GM20431 (cell line): ENCODE data around the gene FBXO31.

Experiments
- in situ Hi-C: fragments of 300-500 bp; cut with MseI, MboI; formaldehyde crosslinking; loops from one replicate; pipeline ENCODE4 v1.15.0; 2020; ENCODE audit warnings: low sequenced_read_pairs; ENCODE audit not compliant: unreplicated experiment

The FBXO31 gene

GRCh38 chr16:87332150-87332549 lies 51.4 kb downstream of the FBXO31 start:
- in situ Hi-C loops, result no loop called here

GRCh38 chr16:87331241-87331801 lies 52.3 kb downstream of the FBXO31 start:
- in situ Hi-C loops, result no loop called here

DNA sequence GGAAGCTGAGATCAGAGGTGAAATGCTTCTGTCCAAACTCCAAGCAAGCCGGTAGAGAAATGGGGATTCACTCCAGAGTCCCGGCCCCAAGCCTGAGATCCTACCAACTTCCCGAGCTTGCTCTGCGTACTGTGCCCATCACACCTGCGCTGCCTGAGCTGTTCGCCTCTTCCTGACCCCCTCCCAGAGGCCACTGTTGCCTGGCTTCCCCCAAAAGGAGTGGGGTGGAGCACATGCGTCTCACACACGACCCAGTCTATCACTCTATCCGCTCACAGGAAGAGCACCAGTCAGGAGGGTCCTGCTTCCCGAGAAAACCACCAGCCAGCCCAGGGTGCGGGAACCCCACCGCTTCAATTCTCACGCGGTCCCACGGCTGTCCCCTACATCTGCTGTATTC lies 52.9 kb downstream of the FBXO31 start:
- in situ Hi-C loops, result no loop called here

DNA sequence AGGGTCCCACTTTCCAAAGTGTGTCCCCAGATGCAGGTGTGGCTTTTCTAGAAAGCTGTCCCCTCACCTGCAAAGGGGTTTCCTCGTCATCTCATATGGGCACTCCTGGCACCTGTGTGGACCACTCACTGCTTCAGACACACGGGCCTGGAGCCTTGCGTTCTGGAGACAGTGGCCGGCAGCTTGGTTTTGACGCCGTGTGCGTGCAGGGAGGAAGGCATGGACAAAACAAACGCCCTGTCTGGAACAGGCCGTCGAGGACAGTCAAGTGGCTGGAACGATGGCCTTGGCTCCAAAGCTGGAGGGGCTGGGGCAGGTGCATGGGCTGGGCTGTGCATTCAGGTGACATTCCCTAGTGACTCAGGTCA lies 53.3 kb downstream of the FBXO31 start:
- in situ Hi-C loops, result no loop called here

- in situ Hi-C loops, result no loop called here
Observed at GRCh38 chr16:87329436-87330256, 53.9 kb downstream of the FBXO31 start.

DNA sequence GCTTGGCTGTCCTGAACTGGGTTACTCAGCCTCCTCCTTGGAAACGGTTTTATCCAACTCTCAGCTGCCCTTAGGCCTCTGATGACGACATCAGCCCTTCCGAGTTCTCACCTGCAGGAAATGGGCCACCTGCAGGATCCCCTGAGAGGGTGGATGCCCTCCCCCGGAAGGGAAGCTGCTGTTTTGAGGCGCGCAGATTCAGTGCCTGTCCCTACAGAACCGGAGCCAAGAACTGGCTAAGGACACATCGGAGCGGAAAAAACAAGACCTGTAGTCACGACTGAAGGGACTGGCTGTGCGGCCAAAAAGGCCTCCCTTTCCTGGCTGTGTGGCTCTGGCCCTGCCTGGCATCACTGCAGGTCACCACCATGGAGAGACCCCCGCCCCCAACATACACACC lies 54.7 kb downstream of the FBXO31 start:
- in situ Hi-C loops, result no loop called here

- in situ Hi-C loops, result no loop called here
Observed at GRCh38 chr16:87327798-87328495, 55.6 kb downstream of the FBXO31 start.

DNA sequence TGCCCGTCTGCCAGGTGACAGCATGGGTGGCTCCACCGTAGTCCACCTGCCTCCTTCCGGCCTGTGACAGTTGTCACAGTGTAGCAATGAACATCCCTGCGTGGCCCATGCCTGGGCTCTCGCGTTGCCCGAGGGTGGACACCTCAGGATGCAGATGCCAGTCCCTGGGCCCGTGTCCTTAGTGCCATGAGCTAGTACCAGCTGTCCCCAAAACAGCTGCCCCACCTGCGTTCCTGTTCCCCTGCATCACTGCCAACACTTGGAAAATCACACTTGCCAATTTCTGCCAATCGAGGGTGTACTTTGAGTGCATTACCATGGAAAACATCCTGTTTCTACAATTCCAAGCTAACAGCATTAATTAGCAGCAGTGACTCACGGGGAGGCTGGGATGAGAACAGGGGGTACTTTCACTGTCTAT lies 57.4 kb downstream of the FBXO31 start:
- in situ Hi-C loops, result no loop called here

GRCh38 chr16:87325423-87325858 lies 58.1 kb downstream of the FBXO31 start:
- in situ Hi-C loops, result no loop called here

DNA sequence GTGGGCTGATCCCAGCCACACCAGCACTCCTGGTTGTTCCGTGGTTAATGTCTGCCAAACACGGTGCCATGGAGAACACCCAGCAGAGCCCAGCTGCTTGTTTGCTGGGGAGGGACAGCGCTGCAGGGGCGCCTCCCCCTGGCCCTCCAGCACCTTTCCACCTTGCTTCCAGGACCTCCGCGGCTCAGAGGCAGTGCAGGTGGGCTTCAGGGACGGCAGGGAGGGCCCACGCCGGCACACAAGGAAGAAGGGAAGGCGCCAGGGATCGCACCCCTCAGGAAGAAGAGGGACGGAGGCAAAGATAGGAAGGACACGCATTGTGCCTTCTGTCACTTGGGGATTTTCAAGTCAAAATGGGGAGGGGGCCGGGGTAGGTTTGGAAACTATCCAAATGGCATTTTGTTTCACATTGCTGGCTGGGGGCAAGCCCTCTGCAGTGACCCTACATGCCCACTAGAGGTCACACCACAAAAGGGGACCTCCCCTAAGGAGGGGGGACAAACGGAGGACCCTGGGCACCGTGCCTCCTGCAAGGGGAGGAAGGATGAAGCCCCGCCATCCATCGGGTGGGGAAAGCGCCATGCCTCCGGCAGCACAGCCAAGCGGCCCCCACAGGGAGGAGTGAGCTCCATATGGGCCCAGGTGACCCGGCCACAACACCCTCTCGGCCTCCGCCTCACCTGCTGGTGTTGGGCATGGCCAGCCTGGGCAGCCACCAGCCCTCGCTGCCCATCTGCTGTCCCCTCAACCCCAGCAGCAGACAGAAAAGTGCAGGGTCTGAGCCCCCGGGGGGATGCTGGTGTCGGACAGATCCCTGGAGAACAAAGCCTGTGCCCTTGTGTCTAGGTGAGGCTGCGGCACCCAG lies 58.9 kb downstream of the FBXO31 start:
- in situ Hi-C loops, result no loop called here

- in situ Hi-C loops, result no loop called here
Observed at GRCh38 chr16:87323727-87324410, 59.7 kb downstream of the FBXO31 start.

DNA sequence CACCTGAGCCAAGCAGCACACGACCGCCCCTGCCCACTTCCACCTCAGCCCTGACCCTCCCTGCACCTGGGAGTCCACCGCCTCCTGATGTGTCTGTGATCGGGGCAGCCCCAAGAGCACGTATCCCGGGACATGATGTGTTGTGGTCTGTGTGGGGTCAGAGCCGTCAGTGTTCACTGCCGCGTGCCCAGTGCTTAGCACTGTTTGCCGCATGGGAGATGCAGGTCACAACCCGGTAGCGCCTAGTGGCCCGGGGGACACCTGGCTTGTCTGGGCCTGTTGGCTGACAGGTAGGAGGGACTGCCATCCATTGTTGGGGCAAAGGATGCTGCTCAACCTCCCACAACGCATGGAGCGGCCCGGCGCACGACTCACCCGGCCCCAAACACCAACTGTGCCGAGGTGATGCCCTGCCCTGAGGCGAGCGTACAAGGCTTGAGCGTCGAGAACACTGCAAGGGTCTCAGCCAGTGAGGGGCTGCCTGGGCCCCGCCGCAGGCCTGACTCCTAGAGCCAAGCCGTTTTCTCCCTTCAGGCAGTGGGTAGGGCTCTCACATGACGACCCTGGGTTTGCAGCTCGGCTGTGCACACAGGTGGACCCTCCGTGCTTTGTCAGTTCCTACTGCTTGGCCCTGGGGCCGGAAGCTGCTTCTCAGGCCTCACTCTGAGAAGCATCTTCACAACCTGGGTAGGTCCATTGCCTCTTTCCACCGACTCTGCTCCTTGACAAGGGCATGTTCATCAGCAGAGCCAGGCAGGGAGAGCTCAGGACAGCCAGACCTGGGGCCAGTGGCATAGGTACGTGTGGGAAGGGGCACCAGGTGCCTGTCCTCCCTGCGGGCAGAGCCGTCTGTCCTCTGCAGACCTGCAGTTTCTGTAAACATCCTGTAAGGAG lies 60.5 kb downstream of the FBXO31 start:
- in situ Hi-C loops, result no loop called here

DNA sequence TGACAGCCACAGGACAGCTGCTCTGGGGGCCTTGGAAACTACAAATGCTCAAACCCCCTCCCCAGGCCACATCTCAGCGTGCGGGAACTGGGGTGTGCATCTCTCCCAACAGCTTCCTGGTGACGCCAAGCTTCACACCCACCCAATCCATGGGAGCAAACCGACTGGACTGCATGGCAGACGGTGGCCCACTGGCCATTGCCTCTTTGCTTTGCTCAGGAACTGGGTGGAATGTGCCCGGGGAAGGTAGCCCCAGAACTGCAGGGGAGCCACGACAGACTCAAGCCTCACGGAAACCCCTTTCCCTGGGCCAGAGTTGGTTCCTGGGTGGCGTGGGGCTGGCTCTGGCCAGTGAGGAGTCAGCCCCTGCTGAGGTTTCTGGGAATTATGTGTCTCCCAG lies 61.2 kb downstream of the FBXO31 start:
- in situ Hi-C loops, result no loop called here

- in situ Hi-C loops, result no loop called here
Observed at GRCh38 chr16:87321336-87322107, 62.1 kb downstream of the FBXO31 start.

- in situ Hi-C loops, result no loop called here
Observed at GRCh38 chr16:87320510-87321227, 62.9 kb downstream of the FBXO31 start.

DNA sequence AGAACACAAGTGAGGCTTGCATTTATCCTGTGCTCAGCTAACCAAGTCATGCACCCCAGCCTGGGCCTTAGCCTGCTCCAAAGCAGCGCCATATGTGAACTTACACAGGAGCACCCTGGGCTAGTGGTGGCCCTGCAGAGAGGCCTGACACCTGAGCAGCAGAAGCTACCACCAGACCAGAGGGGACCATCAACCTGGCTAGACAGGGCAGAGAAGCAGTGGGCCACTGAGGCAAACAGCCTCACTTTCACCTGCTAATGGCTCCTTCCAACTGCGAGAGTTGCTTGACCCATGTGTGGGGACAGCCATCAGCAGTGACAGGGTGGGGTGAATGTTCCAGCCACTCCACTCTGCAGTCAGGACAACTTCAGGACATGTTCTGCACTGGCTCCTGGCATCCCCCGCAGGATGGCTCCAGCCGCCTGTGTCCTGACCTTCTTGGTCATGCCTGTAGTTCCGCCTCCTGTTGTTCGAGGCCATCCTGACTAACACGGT lies 63.5 kb downstream of the FBXO31 start:
- in situ Hi-C loops, result no loop called here

GRCh38 chr16:87319011-87319410 lies 64.6 kb downstream of the FBXO31 start:
- in situ Hi-C loops, result no loop called here
